ENCODE measurements around the gene LMO1. TPM values are rescaled to one million over a fixed set of nuclear protein-coding genes. Genes with fewer than 3 reads are reported as not detected.
A peak's percentile ranks its signal among the peaks of the same experiment; 100 is the strongest.

LMO1 gene
- total and polyA plus RNA-seq, 10 of the 15 experiments (the other 5 are each of a cell fraction or from before 2014, with no cell fraction given): not detected

DNA sequence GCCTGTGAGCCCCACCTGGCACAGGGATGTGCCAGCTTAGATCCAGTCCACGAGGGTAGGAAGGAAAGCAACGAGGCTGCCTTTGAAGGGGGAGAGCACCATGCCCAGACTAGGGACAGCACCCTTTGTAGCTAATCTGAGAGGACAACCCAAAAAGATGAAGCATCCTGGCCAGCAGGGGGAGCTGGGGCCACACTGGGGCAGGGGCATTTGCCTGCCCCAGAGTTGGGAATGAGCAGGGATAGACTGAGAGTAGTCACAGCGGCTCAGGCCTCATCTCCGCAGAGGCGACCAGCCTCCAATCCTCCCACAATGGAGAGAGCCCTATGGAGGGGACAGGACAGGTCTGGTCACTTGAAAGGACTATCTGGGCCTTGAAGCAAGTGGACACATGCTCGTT is 16.4 kb downstream of the LMO1 start (continued):
- TF ChIP-seq E4F1 (IDR thresholded peaks at IDR 0.05; ENCODE audit: borderline replicate concordance, partially characterized antibody): no peak
- TF ChIP-seq, protein P1, sequence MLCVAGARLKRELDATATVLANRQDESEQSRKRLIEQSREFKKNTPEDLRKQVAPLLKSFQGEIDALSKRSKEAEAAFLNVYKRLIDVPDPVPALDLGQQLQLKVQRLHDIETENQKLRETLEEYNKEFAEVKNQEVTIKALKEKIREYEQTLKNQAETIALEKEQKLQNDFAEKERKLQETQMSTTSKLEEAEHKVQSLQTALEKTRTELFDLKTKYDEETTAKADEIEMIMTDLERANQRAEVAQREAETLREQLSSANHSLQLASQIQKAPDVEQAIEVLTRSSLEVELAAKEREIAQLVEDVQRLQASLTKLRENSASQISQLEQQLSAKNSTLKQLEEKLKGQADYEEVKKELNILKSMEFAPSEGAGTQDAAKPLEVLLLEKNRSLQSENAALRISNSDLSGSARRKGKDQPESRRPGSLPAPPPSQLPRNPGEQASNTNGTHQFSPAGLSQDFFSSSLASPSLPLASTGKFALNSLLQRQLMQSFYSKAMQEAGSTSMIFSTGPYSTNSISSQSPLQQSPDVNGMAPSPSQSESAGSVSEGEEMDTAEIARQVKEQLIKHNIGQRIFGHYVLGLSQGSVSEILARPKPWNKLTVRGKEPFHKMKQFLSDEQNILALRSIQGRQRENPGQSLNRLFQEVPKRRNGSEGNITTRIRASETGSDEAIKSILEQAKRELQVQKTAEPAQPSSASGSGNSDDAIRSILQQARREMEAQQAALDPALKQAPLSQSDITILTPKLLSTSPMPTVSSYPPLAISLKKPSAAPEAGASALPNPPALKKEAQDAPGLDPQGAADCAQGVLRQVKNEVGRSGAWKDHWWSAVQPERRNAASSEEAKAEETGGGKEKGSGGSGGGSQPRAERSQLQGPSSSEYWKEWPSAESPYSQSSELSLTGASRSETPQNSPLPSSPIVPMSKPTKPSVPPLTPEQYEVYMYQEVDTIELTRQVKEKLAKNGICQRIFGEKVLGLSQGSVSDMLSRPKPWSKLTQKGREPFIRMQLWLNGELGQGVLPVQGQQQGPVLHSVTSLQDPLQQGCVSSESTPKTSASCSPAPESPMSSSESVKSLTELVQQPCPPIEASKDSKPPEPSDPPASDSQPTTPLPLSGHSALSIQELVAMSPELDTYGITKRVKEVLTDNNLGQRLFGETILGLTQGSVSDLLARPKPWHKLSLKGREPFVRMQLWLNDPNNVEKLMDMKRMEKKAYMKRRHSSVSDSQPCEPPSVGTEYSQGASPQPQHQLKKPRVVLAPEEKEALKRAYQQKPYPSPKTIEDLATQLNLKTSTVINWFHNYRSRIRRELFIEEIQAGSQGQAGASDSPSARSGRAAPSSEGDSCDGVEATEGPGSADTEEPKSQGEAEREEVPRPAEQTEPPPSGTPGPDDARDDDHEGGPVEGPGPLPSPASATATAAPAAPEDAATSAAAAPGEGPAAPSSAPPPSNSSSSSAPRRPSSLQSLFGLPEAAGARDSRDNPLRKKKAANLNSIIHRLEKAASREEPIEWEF (IDR thresholded peaks at IDR 0.05; ENCODE audit: insufficient replicate concordance, low read depth, low read length): no peak
- TF ChIP-seq MYB (IDR thresholded peaks at IDR 0.05; ENCODE audit: borderline replicate concordance, low read depth, low read length): no peak
- no peak for TF ChIP-seq MYC (IDR thresholded peaks at IDR 0.05; ENCODE audit: insufficient read depth, insufficient read length, insufficient replicate concordance, low read length, severe bottlenecking)
- peak; percentile 36 to 57 (median 55); a peak in 5 of 6 replicates for TF ChIP-seq CTCF (IDR thresholded peaks at IDR 0.05 in 2 of 3, conservative IDR thresholded peaks at IDR 0.05 in 1 of 3; ENCODE audit: control insufficient read depth in 2 of 3, extremely low read depth in 1 of 3, insufficient read depth in 1 of 3, low read depth in 3 of 3, low read length in 3 of 3)

All from GM12878 (cell line).